Esophagus muscularis mucosa (tissue), 4 donors: Measurements from ENCODE around the gene STOML1. TPM values are rescaled to one million over a fixed set of nuclear protein-coding genes. Genes with fewer than 3 reads are reported as not detected.

Source experiments
- DNase-seq: peaks from one replicate; pipeline ENCODE4 v3.0.0-alpha.2; 2017; ENCODE audit errors: extremely low spot score
- H3K27ac ChIP-seq, 4 donors: fragments of 200-600 bp; sonication (generic); replicated peaks in 1 of 4; 1 replicate in 3 of 4; 2 replicates in 1 of 4; pipeline ENCODE4 v1.5.1; 2016 to 2019; ENCODE audit warnings: mild to moderate bottlenecking in 1 of 4
- H3K27me3 ChIP-seq, 4 donors: fragments of 200-600 bp; sonication (generic); one replicate each; pipeline versions ENCODE4 v1.5.1 to v1.6.0; 2016 to 2019
- H3K36me3 ChIP-seq, 4 donors: fragments of 200-600 bp; sonication (generic); one replicate each; pipeline ENCODE4 v1.5.1; 2016 to 2019
- H3K4me1 ChIP-seq, 4 donors: fragments of 200-600 bp; sonication (generic); one replicate each; pipeline ENCODE4 v1.5.1; 2016 to 2019
- H3K4me3 ChIP-seq, 4 donors: fragments of 200-600 bp; sonication (generic); 1 replicate in 2 of 4; 2 replicates in 2 of 4; pipeline ENCODE4 v1.5.1; 2016 to 2019; ENCODE audit warnings: mild to moderate bottlenecking in 4 of 4, moderate library complexity in 1 of 4
- H3K9me3 ChIP-seq, 4 donors: fragments of 200-600 bp; sonication (generic); 1 replicate in 3 of 4; 2 replicates in 1 of 4; pipeline ENCODE4 v1.5.1; 2016 to 2019
- EP300 ChIP-seq: sonication (generic); formaldehyde crosslinking; IDR thresholded peaks from one replicate; pipeline ENCODE4 v1.6.1; 2017; ENCODE audit warnings: antibody characterized with exemption
- POLR2A ChIP-seq: fragments of 450-650 bp; IDR thresholded peaks from one replicate; pipeline ENCODE4 v1.6.1; 2017; ENCODE audit warnings: antibody characterized with exemption, moderate library complexity, mild to moderate bottlenecking, low read depth
- POLR2AphosphoS5 ChIP-seq, 2 donors: sonication (generic); formaldehyde crosslinking; IDR thresholded peaks; one replicate each; pipeline ENCODE4 v1.6.1; 2017; ENCODE audit warnings: antibody characterized with exemption in 2 of 2
- WGBS: methylation state at CpG from one replicate; pipeline ENCODE4 v1.1.5; 2018; 5-methylcytosine and 5-hydroxymethylcytosine counted together
- intact Hi-C: fragments of 100-400 bp; cut with DNase I; formaldehyde crosslinking; loops from one replicate; pipeline ENCODE4 v1.15.1; 2023
- total RNA-seq, 4 donors: library from RNA; depleted of rRNA; stranded (reverse); fragments of >200 nt; gene quantifications; one replicate each; pipeline versions ENCODE4 v1.1.0 to v1.2.1, GENCODE V29; 2016
- TF ChIP-seq, protein P1 (sequence below), 3 experiments: fragments of 200-600 bp in 2 of 3; fragments of 450-650 bp in 1 of 3; sonication (generic) in 2 of 3; IDR thresholded peaks; one replicate each; pipeline ENCODE4 v1.5.1; 2017 to 2019; ENCODE audit warnings: antibody characterized with exemption in 3 of 3, mild to moderate bottlenecking in 2 of 3, moderate library complexity in 1 of 3

The STOML1 gene
- total RNA-seq, 4 donors from 2014 or later = 7.9 to 25.4 (median 14.9) TPM

DNA sequence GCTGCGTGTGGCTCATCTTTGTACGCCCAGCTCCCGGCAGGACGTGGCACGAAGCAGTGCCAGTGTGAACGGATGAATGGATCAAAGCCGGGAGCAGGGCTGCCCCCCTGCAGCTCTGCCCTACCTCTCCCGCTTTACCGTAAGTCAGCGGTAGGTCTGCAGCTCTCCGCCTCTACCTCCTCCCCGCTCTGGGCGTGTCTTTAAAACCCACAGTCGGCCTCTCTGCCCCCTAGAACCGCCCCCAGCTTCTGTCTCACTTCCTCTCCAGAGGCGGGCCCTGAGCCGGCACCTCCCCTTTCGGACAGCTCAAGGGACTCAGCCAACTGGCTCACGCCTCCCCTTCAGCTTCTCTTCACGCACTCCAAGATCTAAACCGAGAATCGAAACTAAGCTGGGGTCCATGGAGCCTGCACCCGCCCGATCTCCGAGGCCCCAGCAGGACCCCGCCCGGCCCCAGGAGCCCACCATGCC, 2.4 kb upstream of the STOML1 start, which contains the start of gene PML:
Gene PML (plus strand): TSS at position 304 of the 471 bp plus-strand sequence. CDS start 97 bp downstream, at position 401.
- peak; percentile 99 for DNase-seq
- H3K4me1 ChIP-seq = peaks cover 76 to 92% (median 89%) of the 10 kb centered on the region in 4 donors
- intact Hi-C loops = no loop called here
- H3K27ac ChIP-seq = peak within 1 kb of the TSS; percentile 89 to 97 (median 96)
- H3K27me3 ChIP-seq = no peaks in the 10 kb centered on the region
- peaks cover 0 to 18% (median 15%) of the 10 kb centered on the region in 4 donors for H3K36me3 ChIP-seq
- H3K4me3 ChIP-seq = peak within 1 kb of the TSS; percentile 76 to 93 (median 88)
- TF ChIP-seq POLR2AphosphoS5 (IDR thresholded peaks at IDR 0.05) = peak; percentile 88 to 93
- no peak for TF ChIP-seq POLR2A
- no peak for TF ChIP-seq EP300
- TF ChIP-seq, protein P1, sequence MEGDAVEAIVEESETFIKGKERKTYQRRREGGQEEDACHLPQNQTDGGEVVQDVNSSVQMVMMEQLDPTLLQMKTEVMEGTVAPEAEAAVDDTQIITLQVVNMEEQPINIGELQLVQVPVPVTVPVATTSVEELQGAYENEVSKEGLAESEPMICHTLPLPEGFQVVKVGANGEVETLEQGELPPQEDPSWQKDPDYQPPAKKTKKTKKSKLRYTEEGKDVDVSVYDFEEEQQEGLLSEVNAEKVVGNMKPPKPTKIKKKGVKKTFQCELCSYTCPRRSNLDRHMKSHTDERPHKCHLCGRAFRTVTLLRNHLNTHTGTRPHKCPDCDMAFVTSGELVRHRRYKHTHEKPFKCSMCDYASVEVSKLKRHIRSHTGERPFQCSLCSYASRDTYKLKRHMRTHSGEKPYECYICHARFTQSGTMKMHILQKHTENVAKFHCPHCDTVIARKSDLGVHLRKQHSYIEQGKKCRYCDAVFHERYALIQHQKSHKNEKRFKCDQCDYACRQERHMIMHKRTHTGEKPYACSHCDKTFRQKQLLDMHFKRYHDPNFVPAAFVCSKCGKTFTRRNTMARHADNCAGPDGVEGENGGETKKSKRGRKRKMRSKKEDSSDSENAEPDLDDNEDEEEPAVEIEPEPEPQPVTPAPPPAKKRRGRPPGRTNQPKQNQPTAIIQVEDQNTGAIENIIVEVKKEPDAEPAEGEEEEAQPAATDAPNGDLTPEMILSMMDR (IDR thresholded peaks at IDR 0.05) = peak in 1 of 3 experiments; percentile 34
- no peaks in the 10 kb centered on the region for H3K9me3 ChIP-seq
- WGBS = 2% methylated on average over 12 of the region's 27 CpGs

DNA sequence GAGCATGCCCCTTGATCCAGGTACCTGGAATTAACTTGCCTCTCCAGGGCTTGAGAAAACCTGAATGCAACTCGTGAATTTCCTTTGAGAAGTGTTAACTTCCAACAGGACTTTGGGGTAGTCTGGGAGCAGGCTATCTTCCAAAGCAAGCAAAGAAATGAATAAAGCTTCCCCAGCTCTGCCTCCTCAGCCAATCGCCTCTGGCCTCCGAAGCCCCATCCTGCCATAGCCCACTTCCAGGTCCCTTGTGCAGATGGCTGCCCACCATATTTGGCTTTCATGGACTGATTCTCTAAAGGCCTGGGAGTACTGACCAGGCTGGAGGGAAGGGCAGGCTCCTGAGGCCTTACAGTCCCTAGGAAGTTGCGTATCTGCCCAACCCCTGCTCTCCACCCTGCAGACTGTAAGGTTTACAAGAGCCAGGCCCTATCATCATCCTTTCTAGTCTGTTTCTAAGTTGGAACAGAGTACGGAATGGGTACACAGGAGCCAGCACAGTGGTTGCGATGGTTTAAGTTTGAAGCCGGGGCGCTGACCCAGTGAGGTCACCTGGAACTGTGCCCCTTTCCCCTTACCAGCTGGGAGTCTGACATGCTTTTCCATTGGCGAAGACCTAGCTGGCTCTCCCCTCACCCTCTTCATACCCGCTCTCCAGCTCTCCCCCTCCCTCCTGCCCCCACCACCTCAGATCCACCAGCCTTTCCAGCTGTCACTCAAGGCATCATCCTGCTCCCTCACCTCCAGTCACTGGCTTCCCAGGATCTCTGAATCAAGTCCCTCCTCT, 1.3 kb upstream of the STOML1 start:
- peaks cover 0 to 15% (median 12%) of the 10 kb centered on the region in 4 donors for H3K36me3 ChIP-seq
- intact Hi-C loops = no loop called here
- no peaks in the 10 kb centered on the region for H3K27me3 ChIP-seq
- 86% methylated on average over 7 of the region's 10 CpGs for WGBS
- H3K9me3 ChIP-seq = no peaks in the 10 kb centered on the region
- DNase-seq = no peak
- TF ChIP-seq POLR2A (no peak), POLR2AphosphoS5 (IDR thresholded peaks at IDR 0.05) (no peak), EP300 (no peak)
- H3K27ac ChIP-seq = peak overlapping the region in 3 of 4 donors; percentile 94 to 97 (median 97)
- H3K4me3 ChIP-seq = peak overlapping the region; percentile 76 to 93 (median 88)
- H3K4me1 ChIP-seq = peaks cover 80 to 92% (median 89%) of the 10 kb centered on the region in 4 donors

DNA sequence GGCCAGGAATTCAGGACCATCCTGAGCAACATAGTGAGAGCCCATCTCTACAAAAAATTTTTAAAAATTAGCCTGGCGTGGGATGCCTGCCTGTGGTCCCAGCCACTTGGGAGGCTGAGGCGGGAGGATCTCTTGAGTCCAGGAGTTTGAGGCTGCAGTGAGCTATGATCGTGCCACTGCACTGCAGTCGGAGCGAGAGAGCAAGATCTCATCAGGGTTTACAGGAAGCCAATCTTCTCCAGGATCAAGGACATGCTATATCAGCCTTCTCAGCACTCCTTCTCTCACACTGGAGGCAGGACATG, 451 bp upstream of the STOML1 start:
- 80% methylated on average over 5 of the region's 5 CpGs for WGBS
- Histone ChIP-seq H3K27ac (peak overlapping the region; percentile 81 to 97 (median 85)), H3K4me3 (peak overlapping the region; percentile 76 to 91 (median 86)), H3K36me3 (peaks cover 0 to 16% (median 12%) of the 10 kb centered on the region in 4 donors), H3K27me3 (no peaks in the 10 kb centered on the region), H3K9me3 (no peaks in the 10 kb centered on the region), H3K4me1 (peaks cover 82 to 92% (median 89%) of the 10 kb centered on the region in 4 donors)
- intact Hi-C loops = no loop called here
- DNase-seq = no peak
- TF ChIP-seq POLR2AphosphoS5 (IDR thresholded peaks at IDR 0.05) (no peak), POLR2A (no peak), EP300 (no peak)
- TF ChIP-seq, protein P1 (IDR thresholded peaks at IDR 0.05) = no peak

DNA sequence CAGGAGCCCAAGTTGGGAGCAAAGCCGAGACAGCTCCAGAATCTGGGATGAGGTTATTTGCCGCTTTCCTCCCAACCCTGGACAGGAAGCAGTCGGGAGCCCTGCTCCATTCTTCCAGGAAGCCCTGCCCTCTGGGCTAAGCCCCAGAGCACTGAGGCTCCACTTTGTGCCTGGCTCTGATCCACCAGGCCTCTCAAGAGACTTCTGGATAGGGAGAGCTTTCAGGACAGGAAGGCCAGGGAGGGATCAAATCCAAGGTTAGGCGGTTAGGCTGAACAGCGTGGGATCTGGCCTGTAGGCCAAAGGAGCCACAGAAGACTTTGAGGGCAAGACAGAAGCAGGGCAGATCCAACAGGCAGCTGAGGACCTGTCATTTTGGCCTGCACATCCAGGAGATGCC, 835 bp downstream of the STOML1 start:
- 32% methylated on average over 5 of the region's 5 CpGs for WGBS
- intact Hi-C loops = no loop called here
- TF ChIP-seq POLR2A (no peak), POLR2AphosphoS5 (IDR thresholded peaks at IDR 0.05) (no peak), EP300 (no peak)
- TF ChIP-seq, protein P1 (IDR thresholded peaks at IDR 0.05) = no peak
- Histone ChIP-seq H3K27me3 (no peaks in the 10 kb centered on the region), H3K4me3 (peak overlapping the region; percentile 76 to 91 (median 86)), H3K27ac (peak overlapping the region; percentile 81 to 97 (median 85)), H3K4me1 (peaks cover 80 to 92% (median 89%) of the 10 kb centered on the region in 4 donors), H3K36me3 (peaks cover 0 to 28% (median 16%) of the 10 kb centered on the region in 4 donors), H3K9me3 (no peaks in the 10 kb centered on the region)
- DNase-seq = no peak

DNA sequence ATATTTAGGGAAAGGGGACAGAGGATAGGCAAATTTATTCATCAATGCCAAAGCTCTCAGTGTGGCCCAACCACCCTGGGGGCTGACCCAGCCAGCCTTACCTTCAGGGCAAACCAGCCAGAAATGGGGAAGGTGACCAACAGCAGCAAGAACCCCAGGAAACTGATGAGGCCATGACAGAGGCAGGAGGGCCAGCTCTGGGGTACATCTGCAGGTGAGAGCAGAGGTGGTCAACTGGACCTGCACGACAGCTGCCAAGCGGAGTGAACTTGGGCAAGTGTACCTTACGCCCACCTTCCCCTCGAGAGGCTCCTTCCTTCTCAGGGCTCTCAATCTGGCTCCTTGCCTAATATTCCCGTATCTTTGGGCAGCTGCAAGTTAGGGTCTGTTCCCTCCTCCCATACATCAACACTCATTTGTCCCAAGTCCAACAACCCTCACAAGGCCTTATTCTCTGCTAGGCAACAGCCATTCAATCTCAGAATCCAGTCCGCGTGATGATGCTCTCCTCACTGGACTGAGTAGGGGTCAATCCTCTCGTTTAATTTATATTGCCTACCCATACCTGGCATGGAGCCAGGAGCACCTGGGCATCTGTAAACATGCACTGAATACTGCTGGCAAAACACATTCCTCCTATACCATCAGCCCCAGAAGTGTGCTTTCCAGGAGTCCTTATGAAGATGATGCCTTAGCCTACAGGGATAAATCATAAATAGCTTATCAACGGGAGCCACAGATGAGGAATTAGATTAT, 1.7 kb downstream of the STOML1 start:
- DNase-seq = no peak
- Histone ChIP-seq H3K27me3 (no peaks in the 10 kb centered on the region), H3K27ac (peak overlapping the region; percentile 81 to 97 (median 85)), H3K4me3 (peak overlapping the region in 1 of 4 donors; percentile 76), H3K4me1 (peaks cover 80 to 92% (median 89%) of the 10 kb centered on the region in 4 donors), H3K36me3 (peaks cover 0 to 36% (median 16%) of the 10 kb centered on the region in 4 donors), H3K9me3 (no peaks in the 10 kb centered on the region)
- WGBS = 71% methylated on average over 9 of the region's 9 CpGs
- TF ChIP-seq, protein P1 (IDR thresholded peaks at IDR 0.05) = no peak
- no peak for TF ChIP-seq POLR2AphosphoS5 (IDR thresholded peaks at IDR 0.05)
- TF ChIP-seq EP300 = no peak
- no peak for TF ChIP-seq POLR2A
- intact Hi-C loops = no loop called here
